ENCODE results near the gene CPA4. TPM values are rescaled to one million over a fixed set of nuclear protein-coding genes. Genes with fewer than 3 reads are reported as not detected.

The CPA4 gene
- total RNA-seq, 1 experiment from 2014 or later: 3.1 TPM

DNA sequence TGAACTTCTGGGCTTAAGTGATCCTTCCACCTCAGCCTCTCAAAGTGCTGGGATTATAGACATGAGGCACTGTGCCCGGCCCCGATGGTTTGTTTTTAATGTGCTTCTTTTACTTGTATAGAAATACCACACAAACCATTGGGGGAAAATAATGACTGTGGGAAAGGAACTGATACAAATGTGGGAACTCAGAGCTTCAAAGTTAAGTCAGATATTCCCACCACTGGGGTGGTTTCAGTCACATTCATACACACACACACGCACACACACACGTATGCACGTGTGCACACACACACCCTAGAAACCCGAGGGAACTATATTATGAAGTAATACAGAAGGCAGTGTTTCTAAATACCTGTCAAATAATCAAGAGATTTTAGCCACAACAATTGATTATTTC, 17.0 kb downstream of the CPA4 start:
- CTCF ChIA-PET: no interaction called here

GRCh38 chr7:130314305-130314704, 21.3 kb downstream of the CPA4 start:
- ATAC-seq (no peak), DNase-seq (ENCODE audit: low read depth, low spot score) (no peak)
- Histone ChIP-seq H3K4me3 (ENCODE audit: low read depth in 2 of 2, low read length in 2 of 2) (no peak overlapping the region), H3K9me3 (ENCODE audit: control insufficient read depth, insufficient read depth, low read depth, low read length) (no peaks in the 10 kb centered on the region), H3K4me1 (ENCODE audit: control insufficient read depth, insufficient read depth, low read length) (no peaks in the 10 kb centered on the region), H3K27me3 (ENCODE audit: control insufficient read depth, insufficient read depth, low read length) (no peaks in the 10 kb centered on the region), H3K27ac (ENCODE audit: low read length) (no peak overlapping the region), H3K36me3 (ENCODE audit: control insufficient read depth, insufficient read depth, low read length) (no peaks in the 10 kb centered on the region)
- intact Hi-C loops (cut with micrococcal nuclease; ENCODE audit: unreplicated experiment) (no loop called here), in situ Hi-C loops (cut with HindIII; ENCODE audit: low pct_unique_long_range_greater_than_20kb, low sequenced_read_pairs) (no loop called here)
- no TSS peak for BruUV-seq (replicated peaks)
- TF ChIP-seq SIN3A (IDR thresholded peaks at IDR 0.05; ENCODE audit: borderline replicate concordance, insufficient read depth, low read depth, low read length) (no peak), TCF7L2 (IDR thresholded peaks at IDR 0.05; ENCODE audit: low read depth, low read length) (no peak), POLR2AphosphoS5 (IDR thresholded peaks at IDR 0.05; ENCODE audit: low read depth, low read length) (no peak)
- TF ChIP-seq, protein P1, sequence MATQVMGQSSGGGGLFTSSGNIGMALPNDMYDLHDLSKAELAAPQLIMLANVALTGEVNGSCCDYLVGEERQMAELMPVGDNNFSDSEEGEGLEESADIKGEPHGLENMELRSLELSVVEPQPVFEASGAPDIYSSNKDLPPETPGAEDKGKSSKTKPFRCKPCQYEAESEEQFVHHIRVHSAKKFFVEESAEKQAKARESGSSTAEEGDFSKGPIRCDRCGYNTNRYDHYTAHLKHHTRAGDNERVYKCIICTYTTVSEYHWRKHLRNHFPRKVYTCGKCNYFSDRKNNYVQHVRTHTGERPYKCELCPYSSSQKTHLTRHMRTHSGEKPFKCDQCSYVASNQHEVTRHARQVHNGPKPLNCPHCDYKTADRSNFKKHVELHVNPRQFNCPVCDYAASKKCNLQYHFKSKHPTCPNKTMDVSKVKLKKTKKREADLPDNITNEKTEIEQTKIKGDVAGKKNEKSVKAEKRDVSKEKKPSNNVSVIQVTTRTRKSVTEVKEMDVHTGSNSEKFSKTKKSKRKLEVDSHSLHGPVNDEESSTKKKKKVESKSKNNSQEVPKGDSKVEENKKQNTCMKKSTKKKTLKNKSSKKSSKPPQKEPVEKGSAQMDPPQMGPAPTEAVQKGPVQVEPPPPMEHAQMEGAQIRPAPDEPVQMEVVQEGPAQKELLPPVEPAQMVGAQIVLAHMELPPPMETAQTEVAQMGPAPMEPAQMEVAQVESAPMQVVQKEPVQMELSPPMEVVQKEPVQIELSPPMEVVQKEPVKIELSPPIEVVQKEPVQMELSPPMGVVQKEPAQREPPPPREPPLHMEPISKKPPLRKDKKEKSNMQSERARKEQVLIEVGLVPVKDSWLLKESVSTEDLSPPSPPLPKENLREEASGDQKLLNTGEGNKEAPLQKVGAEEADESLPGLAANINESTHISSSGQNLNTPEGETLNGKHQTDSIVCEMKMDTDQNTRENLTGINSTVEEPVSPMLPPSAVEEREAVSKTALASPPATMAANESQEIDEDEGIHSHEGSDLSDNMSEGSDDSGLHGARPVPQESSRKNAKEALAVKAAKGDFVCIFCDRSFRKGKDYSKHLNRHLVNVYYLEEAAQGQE (IDR thresholded peaks at IDR 0.05; ENCODE audit: insufficient read depth in 1 of 2, low read depth in 2 of 2, low read length in 1 of 2): no peak
- TF ChIP-seq, protein P2, sequence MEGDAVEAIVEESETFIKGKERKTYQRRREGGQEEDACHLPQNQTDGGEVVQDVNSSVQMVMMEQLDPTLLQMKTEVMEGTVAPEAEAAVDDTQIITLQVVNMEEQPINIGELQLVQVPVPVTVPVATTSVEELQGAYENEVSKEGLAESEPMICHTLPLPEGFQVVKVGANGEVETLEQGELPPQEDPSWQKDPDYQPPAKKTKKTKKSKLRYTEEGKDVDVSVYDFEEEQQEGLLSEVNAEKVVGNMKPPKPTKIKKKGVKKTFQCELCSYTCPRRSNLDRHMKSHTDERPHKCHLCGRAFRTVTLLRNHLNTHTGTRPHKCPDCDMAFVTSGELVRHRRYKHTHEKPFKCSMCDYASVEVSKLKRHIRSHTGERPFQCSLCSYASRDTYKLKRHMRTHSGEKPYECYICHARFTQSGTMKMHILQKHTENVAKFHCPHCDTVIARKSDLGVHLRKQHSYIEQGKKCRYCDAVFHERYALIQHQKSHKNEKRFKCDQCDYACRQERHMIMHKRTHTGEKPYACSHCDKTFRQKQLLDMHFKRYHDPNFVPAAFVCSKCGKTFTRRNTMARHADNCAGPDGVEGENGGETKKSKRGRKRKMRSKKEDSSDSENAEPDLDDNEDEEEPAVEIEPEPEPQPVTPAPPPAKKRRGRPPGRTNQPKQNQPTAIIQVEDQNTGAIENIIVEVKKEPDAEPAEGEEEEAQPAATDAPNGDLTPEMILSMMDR (IDR thresholded peaks at IDR 0.05): no peak
- ChIA-PET CTCF (interaction anchor here (0.6 kb wide), 1 partner anchor 23 kb away, joined by 4 read pairs; no protein-coding TSS in a partner anchor), POLR2A (no interaction called here)

More for the DNA sequence above, 17.0 kb downstream of the CPA4 start:
- no TSS peak for BruUV-seq (replicated peaks)
- Histone ChIP-seq H3K27me3 (ENCODE audit: control insufficient read depth, insufficient read depth, low read length) (no peaks in the 10 kb centered on the region), H3K4me3 (ENCODE audit: low read depth in 2 of 2, low read length in 2 of 2) (no peak overlapping the region), H3K4me1 (ENCODE audit: control insufficient read depth, insufficient read depth, low read length) (no peaks in the 10 kb centered on the region), H3K27ac (ENCODE audit: low read length) (no peak overlapping the region), H3K36me3 (ENCODE audit: control insufficient read depth, insufficient read depth, low read length) (no peaks in the 10 kb centered on the region), H3K9me3 (ENCODE audit: control insufficient read depth, insufficient read depth, low read depth, low read length) (no peaks in the 10 kb centered on the region)
- ATAC-seq (no peak), DNase-seq (ENCODE audit: low read depth, low spot score) (no peak)
- TF ChIP-seq TCF7L2 (IDR thresholded peaks at IDR 0.05; ENCODE audit: low read depth, low read length) (no peak), POLR2AphosphoS5 (IDR thresholded peaks at IDR 0.05; ENCODE audit: low read depth, low read length) (no peak)
- TF ChIP-seq, protein P1 (IDR thresholded peaks at IDR 0.05; ENCODE audit: insufficient read depth in 1 of 2, low read depth in 2 of 2, low read length in 1 of 2): no peak
- TF ChIP-seq, protein P2 (IDR thresholded peaks at IDR 0.05): no peak
- intact Hi-C loops (cut with micrococcal nuclease; ENCODE audit: unreplicated experiment): no loop called here
- POLR2A ChIA-PET: interaction anchor here (0.7 kb wide), 1 partner anchor 118 kb away, joined by 3 read pairs; no protein-coding TSS in a partner anchor
- in situ Hi-C loops (cut with HindIII; ENCODE audit: low pct_unique_long_range_greater_than_20kb, low sequenced_read_pairs): no loop called here
